CD14-positive monocyte (primary cell): Measurements from ENCODE around the gene NOP53. TPM values are rescaled to one million over a fixed set of nuclear protein-coding genes. Genes with fewer than 3 reads are reported as not detected.
"Not testable (repeated sequence)": the region's sequence is repeated elsewhere in the genome, so short reads cannot be mapped to it uniquely, and the experiment has no call there.

ENCODE experiments used
- DNase-seq, 3 donors: peaks; one replicate each; pipeline ENCODE4 v3.0.0-alpha.2; 2011 to 2022
- H2AFZ ChIP-seq: 2 replicates; pipeline ENCODE4 v1.6.0; 2012; ENCODE audit warnings: mild to moderate bottlenecking, low read depth, low read length, inconsistent platforms; ENCODE audit not compliant: insufficient read depth, poor library complexity, severe bottlenecking
- H3K27ac ChIP-seq, 2 donors: 1 replicate in 1 of 2; 2 replicates in 1 of 2; pipeline ENCODE4 v1.5.1; 2012 to 2013; ENCODE audit warnings: low read length in 2 of 2, control low read depth in 1 of 2, inconsistent platforms in 1 of 2, low read depth in 1 of 2, mild to moderate bottlenecking in 1 of 2
- H3K27me3 ChIP-seq, 2 donors: one replicate each; pipeline versions ENCODE4 v1.6.0 to v1.6.1; 2011 to 2013; ENCODE audit warnings: low read length in 2 of 2; ENCODE audit not compliant: control insufficient read depth in 2 of 2, insufficient read depth in 2 of 2
- H3K36me3 ChIP-seq, 2 donors: replicated peaks in 1 of 2; 1 replicate in 1 of 2; 2 replicates in 1 of 2; pipeline versions ENCODE4 v1.5.1 to v1.6.1; 2012 to 2013; ENCODE audit warnings: low read length in 2 of 2, control low read depth in 1 of 2, inconsistent platforms in 1 of 2, mild to moderate bottlenecking in 1 of 2; ENCODE audit not compliant: insufficient read depth in 2 of 2, control insufficient read depth in 1 of 2
- H3K4me1 ChIP-seq, 2 donors: 1 replicate in 1 of 2; 2 replicates in 1 of 2; pipeline versions ENCODE4 v1.5.1 to v1.6.1; 2012 to 2013; ENCODE audit warnings: low read length in 2 of 2, control low read depth in 1 of 2, inconsistent platforms in 1 of 2, mild to moderate bottlenecking in 1 of 2, moderate library complexity in 1 of 2; ENCODE audit not compliant: insufficient read depth in 2 of 2, control insufficient read depth in 1 of 2
- H3K4me2 ChIP-seq: replicated peaks from 2 replicates; pipeline ENCODE3; 2012; ENCODE audit warnings: low read length, moderate library complexity, mild to moderate bottlenecking; ENCODE audit not compliant: poor library complexity, severe bottlenecking; ENCODE audit errors: extremely low read depth
- H3K4me3 ChIP-seq, 3 experiments: fragments of 200-600 bp in 1 of 3; sonication (generic) in 1 of 3; replicated peaks in 1 of 3; 1 replicate in 2 of 3; 2 replicates in 1 of 3; pipeline ENCODE4 v1.5.1; 2011 to 2013; ENCODE audit warnings: low read length in 3 of 3, mild to moderate bottlenecking in 3 of 3, control low read depth in 2 of 3, low read depth in 2 of 3, inconsistent platforms in 1 of 3, moderate library complexity in 1 of 3
- H3K79me2 ChIP-seq: 2 replicates; pipeline ENCODE4 v1.6.0; 2012; ENCODE audit warnings: mild to moderate bottlenecking, control low read depth, inconsistent platforms, low read length, moderate library complexity; ENCODE audit not compliant: insufficient read depth
- H3K9ac ChIP-seq: 2 replicates; pipeline ENCODE4 v1.6.0; 2017; ENCODE audit warnings: low read length, mild to moderate bottlenecking; ENCODE audit not compliant: insufficient read depth, poor library complexity, severe bottlenecking
- H3K9me3 ChIP-seq, 2 donors: replicated peaks in 1 of 2; 1 replicate in 1 of 2; 2 replicates in 1 of 2; pipeline versions ENCODE4 v1.5.1 to v1.6.1; 2012 to 2013; ENCODE audit warnings: low read length in 2 of 2, control low read depth in 1 of 2; ENCODE audit not compliant: control insufficient read depth in 1 of 2, insufficient read depth in 1 of 2
- H4K20me1 ChIP-seq: 2 replicates; pipeline ENCODE4 v1.6.0; 2012; ENCODE audit warnings: mild to moderate bottlenecking, low read length, control low read depth, moderate library complexity; ENCODE audit not compliant: insufficient read depth
- H3K27ac Mint-ChIP-seq, 7 donors: one replicate each; pipeline ENCODE4 v1.8.0; 2020; ENCODE audit warnings: mild to moderate bottlenecking in 7 of 7, mixed read lengths in 7 of 7, moderate library complexity in 6 of 7, inconsistent platforms in 2 of 7
- H3K27me3 Mint-ChIP-seq, 3 donors: one replicate each; pipeline ENCODE4 v1.8.0; 2021 to 2022; ENCODE audit warnings: low read depth in 3 of 3, mild to moderate bottlenecking in 3 of 3, mixed read lengths in 3 of 3, moderate library complexity in 3 of 3, inconsistent platforms in 1 of 3
- H3K36me3 Mint-ChIP-seq, 2 donors: one replicate each; pipeline ENCODE4 v1.8.0; 2020; ENCODE audit warnings: mixed read lengths in 2 of 2, inconsistent platforms in 1 of 2, mild to moderate bottlenecking in 1 of 2
- H3K4me1 Mint-ChIP-seq: one replicate; pipeline ENCODE4 v1.8.0; 2020; ENCODE audit warnings: mild to moderate bottlenecking, mixed read lengths
- H3K4me3 Mint-ChIP-seq, 2 donors: one replicate each; pipeline ENCODE4 v1.8.0; 2020; ENCODE audit warnings: mild to moderate bottlenecking in 2 of 2, mixed read lengths in 2 of 2, moderate library complexity in 1 of 2
- H3K9me3 Mint-ChIP-seq, 7 donors: one replicate each; pipeline ENCODE4 v1.8.0; 2020 to 2022; ENCODE audit warnings: mixed read lengths in 7 of 7, mild to moderate bottlenecking in 6 of 7, moderate library complexity in 6 of 7, inconsistent platforms in 2 of 7
- CTCF ChIP-seq: fragments of 200-600 bp; IDR thresholded peaks from one replicate; pipeline ENCODE4 v1.8.0; 2022; ENCODE audit warnings: antibody characterized with exemption, mild to moderate bottlenecking
- WGBS: methylation state at CpG from one replicate; pipeline ENCODE4 v1.1.5; 2013; ENCODE audit warnings: missing lambda C conversion rate; ENCODE audit not compliant: insufficient coverage; 5-methylcytosine and 5-hydroxymethylcytosine counted together
- intact Hi-C, 2 donors: fragments of 100-400 bp; cut with micrococcal nuclease; formaldehyde crosslinking; loops; one replicate each; pipeline versions ENCODE4 v1.15.0 to v1.15.1; 2023
- polyA plus RNA-seq, 3 donors: library from polyadenylated mRNA; depleted of rRNA in 1 of 3; unstranded in 2 of 3; stranded (reverse) in 1 of 3; fragments of 300-500 nt in 2 of 3; fragments of >200 nt in 1 of 3; fragmentation: Illumina TruSeq in 2 of 3; gene quantifications; 1 replicate in 2 of 3; 2 replicates in 1 of 3; pipeline ENCODE4 v1.2.3, GENCODE V29; 2012 to 2021

NOP53 gene
- polyA plus RNA-seq, 3 donors = 47.5 to 193 (median 70.4) TPM

GRCh38 chr19:47802521-47803043 is 57.2 kb downstream of the NOP53 start:
- Mint-ChIP-seq H3K4me1 (no peaks in the 10 kb centered on the region), H3K27me3 (peaks cover 5 to 9% (median 8%) of the 10 kb centered on the region in 3 donors), H3K9me3 (peaks cover 3 to 16% (median 9%) of the 10 kb centered on the region in 7 donors), H3K4me3 (no peak overlapping the region), H3K36me3 (no peaks in the 10 kb centered on the region), H3K27ac (no peak overlapping the region)
- H3K79me2 ChIP-seq = no peaks in the 10 kb centered on the region
- 99% methylated on average over 6 of the region's 25 CpGs for WGBS
- H2AFZ ChIP-seq = no peak overlapping the region
- intact Hi-C loops = no loop called here
- peaks cover 0 to 15% of the 10 kb centered on the region in 2 donors for H3K9me3 ChIP-seq
- no peak for TF ChIP-seq CTCF
- no peak for DNase-seq
- H4K20me1 ChIP-seq = no peaks in the 10 kb centered on the region
- H3K4me2 ChIP-seq = no peak overlapping the region
- H3K27ac ChIP-seq = no peak overlapping the region
- no peaks in the 10 kb centered on the region for H3K4me1 ChIP-seq
- H3K9ac ChIP-seq = no peak overlapping the region
- H3K27me3 ChIP-seq = no peaks in the 10 kb centered on the region
- no peaks in the 10 kb centered on the region for H3K36me3 ChIP-seq
- H3K4me3 ChIP-seq = no peak overlapping the region

GRCh38 chr19:47803148-47803547 is 57.8 kb downstream of the NOP53 start:
- H3K9me3 ChIP-seq = peaks cover 0 to 15% of the 10 kb centered on the region in 2 donors
- H3K27me3 Mint-ChIP-seq, H3K27me3 ChIP-seq, H3K4me2 ChIP-seq, H3K4me3 ChIP-seq, intact Hi-C loops, H3K4me1 ChIP-seq, H3K9ac ChIP-seq, DNase-seq, H3K27ac ChIP-seq, H3K27ac Mint-ChIP-seq, H3K4me1 Mint-ChIP-seq, H3K36me3 Mint-ChIP-seq, H3K4me3 Mint-ChIP-seq, H4K20me1 ChIP-seq, H2AFZ ChIP-seq, H3K79me2 ChIP-seq, H3K36me3 ChIP-seq: not testable (repeated sequence)
- 100% methylated on average over 1 of the region's 21 CpGs for WGBS
- H3K9me3 Mint-ChIP-seq = peaks cover 3 to 16% (median 9%) of the 10 kb centered on the region in 7 donors

- peaks cover 3 to 16% (median 9%) of the 10 kb centered on the region in 7 donors for H3K9me3 Mint-ChIP-seq
- H3K4me1 Mint-ChIP-seq, H3K4me3 ChIP-seq, H4K20me1 ChIP-seq, H3K4me3 Mint-ChIP-seq, H3K4me2 ChIP-seq, DNase-seq, H3K36me3 Mint-ChIP-seq, H2AFZ ChIP-seq, H3K27ac Mint-ChIP-seq, H3K9ac ChIP-seq, intact Hi-C loops, H3K27me3 ChIP-seq, H3K4me1 ChIP-seq, H3K36me3 ChIP-seq, H3K79me2 ChIP-seq, H3K27ac ChIP-seq, H3K27me3 Mint-ChIP-seq: not testable (repeated sequence)
- peaks cover 0 to 15% of the 10 kb centered on the region in 2 donors for H3K9me3 ChIP-seq
- whole genome bisulfite sequencing = no CpG with 5 or more reads among the region's 12 CpGs
These were observed 58.3 kb downstream of the NOP53 start for GRCh38 chr19:47803671-47804070.

GRCh38 chr19:47804451-47804850 is 59.1 kb downstream of the NOP53 start, which contains the start of gene TPRX1:
Gene TPRX1 (minus strand): TSS chr19:47804551. CDS start chr19:47804539, 12 bp downstream.
- H3K27ac ChIP-seq, H3K4me3 ChIP-seq, H3K4me3 Mint-ChIP-seq, H3K4me2 ChIP-seq, H3K36me3 Mint-ChIP-seq, H3K9ac ChIP-seq, H3K27me3 ChIP-seq, H3K36me3 ChIP-seq, H3K4me1 Mint-ChIP-seq, H3K27me3 Mint-ChIP-seq, H4K20me1 ChIP-seq, DNase-seq, H3K4me1 ChIP-seq, intact Hi-C loops, H2AFZ ChIP-seq, H3K79me2 ChIP-seq: not testable (repeated sequence)
- 100% methylated on average over 3 of the region's 5 CpGs for WGBS
- peaks cover 0 to 15% of the 10 kb centered on the region in 2 donors for H3K9me3 ChIP-seq
- Mint-ChIP-seq H3K27ac (peak within 1 kb of the TSS in 1 of 7 donors; percentile 62), H3K9me3 (peaks cover 3 to 16% (median 9%) of the 10 kb centered on the region in 7 donors)
